Jurkat, Clone E6-1 (cell line): ENCODE data around the gene ZSCAN12.
A peak's percentile ranks its signal among the peaks of the same experiment; 100 is the strongest.
"Not testable (repeated sequence)": the region's sequence is repeated elsewhere in the genome, so short reads cannot be mapped to it uniquely, and the experiment has no call there.

Source experiments
- DNase-seq: peaks from one replicate; pipeline ENCODE4 v3.0.0-alpha.2; 2011; ENCODE audit warnings: low read depth, low spot score
- H3K4me3 ChIP-seq: 2 replicates; pipeline ENCODE4 v1.5.1; 2011; ENCODE audit warnings: mild to moderate bottlenecking, low read length, control low read depth, moderate library complexity

The ZSCAN12 gene

DNA sequence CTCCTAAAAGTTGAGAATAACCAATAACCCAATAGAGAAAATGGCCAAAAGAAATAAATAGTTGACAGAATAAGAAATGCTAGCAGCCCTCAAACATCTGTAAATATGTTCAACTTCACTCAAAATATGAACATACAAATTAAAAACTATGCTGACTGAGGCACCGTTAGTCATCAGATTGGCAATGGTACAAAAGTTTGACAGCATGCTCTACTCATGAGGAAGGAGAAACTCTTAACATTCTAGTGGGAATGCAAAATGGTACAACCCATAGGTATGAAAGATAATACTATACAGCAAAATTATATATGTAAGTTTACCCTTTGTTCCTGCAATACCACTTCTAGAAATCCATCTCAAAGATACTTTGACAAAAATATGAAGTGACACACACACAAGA, 1.6 kb upstream of the ZSCAN12 start:
- H3K4me3 ChIP-seq: no peak overlapping the region
- no peak for DNase-seq

DNA sequence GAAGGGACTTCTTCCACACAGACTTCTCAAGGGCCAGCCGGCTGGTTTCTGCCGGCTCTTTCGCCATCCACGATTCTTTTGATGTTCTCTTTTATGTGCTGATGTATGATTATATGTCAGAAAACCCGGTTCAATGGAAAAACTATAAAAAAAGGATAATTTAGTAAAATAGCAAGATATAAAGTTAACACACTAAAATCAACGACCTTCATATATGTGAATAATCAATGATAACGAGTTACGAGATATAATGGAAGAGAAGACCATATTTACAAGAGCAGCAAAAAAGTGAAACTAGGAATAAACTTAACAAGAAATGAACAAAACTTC, 540 bp upstream of the ZSCAN12 start:
- no peak for DNase-seq
- H3K4me3 ChIP-seq: no peak overlapping the region

DNA sequence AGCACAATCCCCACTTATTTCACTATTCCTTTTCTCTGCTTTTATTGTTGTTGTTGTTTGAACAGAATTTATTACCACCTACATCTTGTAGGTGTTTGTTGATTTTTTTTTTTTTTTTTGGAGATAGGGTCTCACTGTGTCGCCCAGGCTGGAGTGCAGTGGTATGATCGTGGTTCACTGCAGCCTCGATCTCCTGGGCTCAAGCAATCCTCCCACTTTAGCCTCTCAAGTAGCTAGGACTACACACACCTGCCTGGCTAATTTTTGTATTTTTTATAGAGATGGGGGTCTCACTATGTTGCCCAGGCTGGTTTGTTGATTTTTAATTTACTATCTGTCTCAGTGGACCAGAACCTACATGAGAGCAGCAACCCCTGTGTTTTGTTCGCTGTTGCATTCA, 3.6 kb downstream of the ZSCAN12 start:
- no peak overlapping the region for H3K4me3 ChIP-seq
- DNase-seq: no peak

DNA sequence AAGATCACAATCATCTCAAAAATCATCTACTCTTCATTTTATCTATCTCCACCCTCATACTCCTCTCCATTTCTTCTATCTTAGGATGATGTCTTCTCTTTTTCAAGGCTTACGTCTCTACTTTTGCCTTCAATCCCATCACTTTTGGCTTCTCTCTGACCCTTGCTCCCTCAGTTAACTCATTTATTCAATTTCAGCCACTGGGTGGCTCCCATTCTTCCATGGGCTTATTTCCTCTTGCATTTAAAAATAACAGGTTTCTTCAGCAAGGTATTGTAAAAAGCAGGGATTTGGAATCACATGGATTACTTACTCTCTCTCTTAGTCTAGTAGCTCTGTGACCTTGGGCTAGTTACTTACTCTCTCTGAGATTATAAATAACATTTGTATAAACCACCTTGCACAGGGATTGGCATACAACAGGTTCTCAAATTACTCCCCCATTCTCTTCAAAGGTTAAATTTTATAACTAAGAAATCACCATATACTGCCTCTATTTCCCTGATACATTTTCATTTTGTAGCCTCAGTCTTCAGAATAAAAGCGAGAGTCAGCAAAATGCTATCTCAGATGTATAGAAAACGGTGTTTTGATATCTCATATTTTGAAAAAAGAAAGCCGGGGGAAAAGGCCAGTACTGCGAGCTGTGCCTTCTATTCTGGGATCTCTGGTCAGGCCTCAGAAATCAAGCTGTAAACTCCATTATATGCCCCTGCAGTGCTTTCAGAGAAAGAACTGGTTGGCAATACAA, 5.5 kb downstream of the ZSCAN12 start:
- no peak overlapping the region for H3K4me3 ChIP-seq
- peak; percentile 15 for DNase-seq

DNA sequence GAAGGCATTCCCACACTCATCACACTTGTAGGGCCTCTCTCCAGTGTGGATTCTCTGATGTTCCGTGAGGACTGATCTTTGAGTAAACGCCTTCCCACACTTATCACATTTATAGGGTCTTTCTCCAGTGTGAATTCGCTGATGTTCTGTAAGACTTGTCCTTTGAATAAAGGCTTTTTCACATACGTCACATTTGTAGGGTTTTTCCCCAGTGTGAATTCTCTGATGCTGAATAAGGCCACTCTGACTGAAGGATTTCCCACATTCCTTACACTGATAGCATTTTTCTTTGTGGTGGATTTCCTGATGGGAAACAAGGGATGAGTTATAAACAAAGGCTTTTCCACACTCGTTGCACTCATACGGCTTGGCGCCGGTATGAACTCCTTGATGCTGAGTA, 8.9 kb downstream of the ZSCAN12 start:
- H3K4me3 ChIP-seq: no peak overlapping the region
- no peak for DNase-seq

DNA sequence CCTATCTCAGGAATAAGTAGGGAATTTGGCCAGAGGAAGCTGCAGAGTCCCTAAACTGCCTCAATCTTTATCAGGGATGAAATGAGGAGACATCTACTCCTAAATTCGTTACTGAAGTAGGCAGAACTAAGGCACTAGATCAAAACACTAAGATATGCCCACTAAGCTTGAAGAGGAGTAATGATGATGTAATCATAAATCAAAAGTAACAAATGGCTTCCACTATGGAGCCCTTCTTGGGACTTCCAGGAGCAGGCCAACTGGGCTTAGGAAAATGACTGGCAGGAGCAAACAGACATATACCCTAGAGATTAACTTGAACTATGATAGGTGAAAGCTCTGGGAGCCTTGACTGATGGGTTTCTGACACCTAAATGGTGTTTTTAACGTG, 15.4 kb downstream of the ZSCAN12 start:
- H3K4me3 ChIP-seq: no peak overlapping the region
- DNase-seq: no peak

DNA sequence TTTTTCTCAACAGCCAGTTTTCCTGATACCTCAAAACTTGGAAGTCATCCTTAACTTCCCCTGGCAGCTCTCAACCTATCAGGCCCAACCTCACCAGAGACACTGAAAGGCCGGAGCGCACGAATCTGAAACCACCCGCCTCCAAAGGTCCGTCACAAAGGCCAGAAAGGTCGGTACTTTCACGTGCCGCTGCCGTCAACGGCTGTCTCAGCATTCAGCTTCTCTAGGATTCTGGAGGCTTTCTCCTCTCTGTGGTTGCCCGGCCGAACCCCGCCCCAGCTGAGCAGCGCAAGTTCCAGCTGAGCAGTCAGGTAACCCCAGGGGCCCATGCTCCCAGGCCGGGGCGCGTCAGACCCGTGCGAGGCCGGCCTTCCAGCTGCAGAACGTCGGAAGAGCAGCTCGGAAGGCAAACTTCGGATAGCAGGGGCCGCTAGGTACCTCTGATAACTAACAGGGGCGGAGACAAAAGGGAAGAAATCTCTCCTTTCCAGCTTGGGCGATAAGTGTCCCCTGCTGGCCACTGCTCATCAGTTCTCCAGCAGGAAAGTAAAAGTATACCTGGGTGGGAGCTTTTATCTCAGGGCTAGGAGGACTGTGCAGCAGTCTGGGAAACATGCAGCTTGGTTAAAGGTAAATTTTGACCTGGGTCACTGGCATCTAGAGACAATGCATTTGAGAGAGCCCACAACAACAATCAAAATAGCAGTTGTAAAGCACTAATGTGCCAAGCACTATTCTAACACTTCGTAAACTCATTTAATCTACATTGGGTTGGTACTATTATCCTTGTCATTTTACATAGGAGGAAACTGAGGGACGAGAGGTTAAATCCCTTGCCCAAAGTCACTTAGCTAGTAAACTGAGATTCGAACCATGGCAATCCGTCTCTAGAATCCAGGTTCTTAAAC, 16.1 kb downstream of the ZSCAN12 start:
- no peak for DNase-seq
- no peak overlapping the region for H3K4me3 ChIP-seq

DNA sequence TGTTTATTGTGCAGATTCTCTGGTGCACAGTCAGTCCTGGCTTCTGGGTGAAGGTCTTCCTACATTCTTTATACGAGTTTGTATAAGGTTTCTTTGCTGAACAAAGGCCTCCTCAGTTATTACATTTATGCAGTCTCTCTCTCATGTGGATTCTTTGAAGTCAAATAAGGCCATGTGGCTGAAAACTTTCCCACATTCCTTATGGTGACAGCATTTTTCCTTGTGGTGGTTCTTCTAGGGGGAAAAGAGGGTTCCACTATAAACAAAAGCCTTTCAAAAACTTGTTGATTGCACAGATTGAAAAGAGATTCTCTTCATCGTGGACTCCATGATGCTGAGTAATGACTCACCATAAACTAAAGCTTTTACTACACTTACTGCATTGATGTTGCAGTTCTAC, 19.2 kb downstream of the ZSCAN12 start:
- DNase-seq: no peak
- no peak overlapping the region for H3K4me3 ChIP-seq

DNA sequence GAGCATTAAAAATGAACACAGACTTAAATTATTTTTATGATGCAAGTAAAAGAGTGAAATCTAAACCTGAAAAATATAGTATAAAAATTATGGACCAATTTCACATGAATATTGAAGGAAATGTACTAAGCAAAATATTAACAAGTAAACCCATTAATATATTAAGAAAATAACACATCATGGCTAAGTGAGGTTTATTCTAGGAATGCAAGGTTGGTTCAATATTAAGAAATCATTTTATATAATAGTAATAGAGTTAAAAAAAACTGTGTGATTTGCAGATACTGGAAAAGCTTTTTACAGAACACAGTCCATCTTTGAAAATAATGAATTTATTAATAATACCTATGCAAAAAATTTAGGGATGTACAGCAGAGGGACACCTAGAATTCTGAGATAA, 20.9 kb downstream of the ZSCAN12 start:
- no peak overlapping the region for H3K4me3 ChIP-seq

DNA sequence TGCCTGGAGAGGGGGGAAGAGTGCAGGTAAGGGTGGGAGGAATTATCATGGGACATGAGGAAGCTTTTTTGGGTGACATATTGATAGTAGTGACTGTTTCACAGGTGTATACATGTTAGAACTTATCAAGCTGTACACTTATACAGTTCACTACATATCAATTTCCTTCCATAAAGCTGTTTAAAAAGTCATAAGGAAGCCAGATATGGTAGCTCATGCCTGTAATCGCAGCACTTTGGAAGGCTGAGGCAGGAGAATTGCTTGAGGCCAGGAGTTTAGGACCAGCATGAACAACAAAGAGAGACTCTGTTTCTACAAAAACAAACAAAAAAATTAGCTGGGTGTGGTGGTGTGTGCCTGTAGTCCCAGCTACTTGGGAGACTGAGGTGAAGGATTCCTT, 21.7 kb downstream of the ZSCAN12 start:
- DNase-seq: no peak
- no peak overlapping the region for H3K4me3 ChIP-seq

More for the DNA sequence above, 20.9 kb downstream of the ZSCAN12 start:
- no peak for DNase-seq

DNA sequence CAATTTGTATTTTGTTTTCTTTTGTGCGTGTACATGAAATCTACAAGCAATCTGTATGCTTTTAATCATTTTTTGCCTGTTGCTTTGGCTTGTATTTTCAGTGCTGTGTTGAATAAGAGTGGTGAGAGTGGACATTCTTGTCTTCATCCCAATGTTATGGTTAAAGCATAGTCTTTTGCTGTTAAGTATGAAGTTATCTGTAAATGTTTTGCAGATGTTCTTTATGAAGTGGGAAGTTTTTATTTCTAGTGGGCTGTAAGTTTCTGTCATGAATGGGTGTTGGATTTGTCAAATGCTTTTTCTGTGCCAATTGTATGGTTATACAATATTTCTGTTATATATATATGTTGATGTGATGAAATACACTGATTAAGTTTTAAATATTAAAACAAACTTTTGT, 25.6 kb downstream of the ZSCAN12 start:
- H3K4me3 ChIP-seq: no peak overlapping the region
- no peak for DNase-seq

DNA sequence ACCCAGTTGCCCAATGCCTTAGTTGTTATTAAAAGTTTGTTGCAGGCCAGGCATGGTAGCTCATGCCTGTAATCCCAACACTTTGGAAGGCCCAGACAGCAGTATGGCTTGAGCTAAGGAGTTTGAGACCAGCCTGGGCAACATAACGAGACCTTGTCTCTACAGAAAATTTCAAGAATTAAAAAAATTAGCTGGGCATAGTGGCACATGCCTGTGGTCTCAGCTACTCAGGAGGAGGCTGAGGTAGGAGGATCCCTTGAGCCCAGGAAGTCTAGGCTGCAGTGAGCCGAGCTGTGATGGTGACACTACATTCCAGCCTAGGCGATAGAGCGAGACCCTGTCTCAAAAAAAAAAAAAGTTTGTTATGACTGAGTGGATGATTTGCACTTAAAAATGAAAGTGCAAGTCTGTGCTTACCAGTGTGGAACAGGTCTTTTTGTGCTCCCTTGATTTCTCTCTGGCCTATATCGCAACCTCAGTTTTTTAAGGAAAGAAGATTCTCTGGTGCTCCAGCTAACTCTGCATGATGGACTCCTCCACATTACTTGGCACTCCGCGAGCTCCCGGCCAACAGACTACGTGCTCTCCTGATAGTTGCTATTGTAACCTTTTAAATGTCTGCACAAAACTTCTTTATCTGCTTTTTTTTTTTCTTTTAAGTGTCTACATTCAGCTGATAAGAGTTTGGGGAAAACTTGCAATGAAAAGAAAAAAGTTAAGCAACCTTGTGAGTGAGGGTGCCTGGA, 27.7 kb downstream of the ZSCAN12 start:
- DNase-seq: no peak
- no peak overlapping the region for H3K4me3 ChIP-seq

DNA sequence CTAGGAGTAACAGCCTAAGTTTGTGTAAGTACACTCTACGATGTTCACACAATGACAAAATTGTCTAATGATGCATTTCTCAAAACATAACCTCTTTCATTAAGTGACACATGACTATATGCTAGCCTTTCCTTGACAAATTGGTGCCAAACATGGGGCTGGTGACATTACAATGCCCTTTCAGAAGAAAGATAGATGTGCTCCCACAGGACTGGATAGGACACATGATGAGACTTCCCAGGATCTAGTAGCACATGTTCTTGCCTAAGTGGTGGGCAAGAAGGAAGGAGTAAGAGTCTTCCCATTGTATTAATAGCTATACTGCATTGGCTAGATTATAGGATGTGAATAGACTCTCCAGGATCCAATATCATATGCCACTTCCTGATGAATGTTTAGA, 28.3 kb downstream of the ZSCAN12 start:
- no peak for DNase-seq
- no peak overlapping the region for H3K4me3 ChIP-seq

DNA sequence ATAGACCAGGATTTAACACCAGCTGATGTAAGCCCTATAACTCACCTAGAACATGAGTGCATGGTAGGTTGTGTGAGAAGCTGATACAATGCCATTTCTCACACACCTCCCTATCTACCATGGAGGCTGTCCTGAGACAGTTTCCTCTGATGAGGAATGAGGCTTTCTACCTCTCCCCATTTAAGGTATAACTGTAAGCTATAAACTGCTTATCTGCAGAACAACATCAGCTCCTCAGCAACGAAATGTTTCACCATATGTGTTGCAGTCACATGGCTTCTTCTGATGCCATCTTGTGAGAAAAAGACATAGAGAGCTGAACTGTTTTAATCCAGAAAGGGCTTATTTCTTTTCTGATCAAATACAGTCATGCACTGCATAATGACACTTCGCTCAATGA, 29.1 kb downstream of the ZSCAN12 start:
- no peak overlapping the region for H3K4me3 ChIP-seq
- peak; percentile 12 for DNase-seq

DNA sequence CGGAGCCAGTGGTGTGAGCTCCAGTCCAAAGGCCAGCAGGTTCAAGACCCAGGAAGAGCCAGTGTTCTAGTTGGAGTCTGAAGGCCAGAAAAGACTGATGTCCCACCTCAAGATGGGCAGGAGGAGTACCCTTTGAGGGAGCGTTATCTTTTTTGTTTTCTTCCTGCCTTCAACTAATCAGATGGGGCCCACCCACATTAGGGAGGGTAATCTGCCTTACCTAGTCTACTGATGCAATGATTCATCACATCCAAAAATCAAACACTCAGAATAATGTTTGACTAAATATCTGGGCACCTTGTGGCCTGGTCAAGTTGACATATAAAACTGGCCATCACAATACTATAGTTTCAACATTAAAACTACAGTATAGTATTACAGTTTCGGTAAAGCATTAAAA, 30.1 kb downstream of the ZSCAN12 start:
- DNase-seq: no peak
- H3K4me3 ChIP-seq: no peak overlapping the region

DNA sequence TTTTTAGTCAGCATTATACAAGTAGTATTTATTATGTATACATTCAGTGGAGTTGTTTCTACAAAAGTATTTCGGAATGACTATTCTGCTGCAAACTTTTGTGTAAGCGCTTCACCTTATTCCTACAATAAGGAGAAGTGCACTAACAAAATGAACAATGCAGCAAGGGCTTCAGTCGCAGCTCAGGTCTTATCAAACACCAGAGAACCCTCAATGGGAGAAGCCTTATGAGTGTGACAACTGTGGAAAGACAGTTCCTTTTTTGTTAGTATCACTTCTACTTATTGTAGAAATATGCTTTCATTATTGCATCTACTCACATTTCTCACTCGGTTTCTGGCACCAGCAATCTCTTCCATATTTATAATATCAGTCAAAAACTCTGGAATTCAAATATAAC, 31.0 kb downstream of the ZSCAN12 start:
- DNase-seq: no peak
- H3K4me3 ChIP-seq: no peak overlapping the region

DNA sequence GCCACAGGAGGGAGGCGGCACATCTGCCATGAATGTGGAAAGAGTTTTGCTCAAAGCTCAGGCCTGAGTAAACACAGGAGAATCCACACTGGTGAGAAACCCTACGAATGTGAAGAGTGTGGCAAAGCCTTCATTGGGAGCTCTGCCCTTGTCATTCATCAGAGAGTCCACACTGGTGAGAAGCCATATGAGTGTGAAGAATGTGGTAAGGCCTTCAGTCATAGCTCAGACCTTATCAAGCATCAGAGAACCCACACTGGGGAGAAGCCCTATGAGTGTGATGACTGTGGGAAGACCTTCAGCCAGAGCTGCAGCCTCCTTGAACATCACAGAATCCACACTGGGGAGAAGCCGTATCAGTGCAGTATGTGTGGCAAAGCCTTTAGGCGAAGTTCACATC, 34.0 kb downstream of the ZSCAN12 start:
- DNase-seq, H3K4me3 ChIP-seq: not testable (repeated sequence)

DNA sequence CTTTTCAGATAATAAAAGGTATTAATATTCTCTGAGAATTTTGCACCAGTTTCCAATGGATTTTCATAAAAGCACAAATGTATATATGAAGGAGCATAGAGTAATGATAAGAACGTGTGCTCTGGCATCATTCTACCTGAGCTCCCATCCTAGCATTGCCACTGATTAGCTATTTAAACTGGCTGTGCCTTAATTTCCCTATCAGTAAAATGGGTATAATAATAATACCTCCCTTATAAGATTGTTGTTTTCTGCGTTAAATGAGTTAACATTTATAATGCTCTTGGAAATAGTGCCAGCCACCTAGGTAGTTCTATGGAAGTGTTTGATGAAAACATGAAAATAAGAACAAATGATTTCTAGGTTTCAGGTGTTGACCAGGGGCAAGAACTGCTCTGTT, 38.6 kb downstream of the ZSCAN12 start:
- H3K4me3 ChIP-seq: no peak overlapping the region
- no peak for DNase-seq

DNA sequence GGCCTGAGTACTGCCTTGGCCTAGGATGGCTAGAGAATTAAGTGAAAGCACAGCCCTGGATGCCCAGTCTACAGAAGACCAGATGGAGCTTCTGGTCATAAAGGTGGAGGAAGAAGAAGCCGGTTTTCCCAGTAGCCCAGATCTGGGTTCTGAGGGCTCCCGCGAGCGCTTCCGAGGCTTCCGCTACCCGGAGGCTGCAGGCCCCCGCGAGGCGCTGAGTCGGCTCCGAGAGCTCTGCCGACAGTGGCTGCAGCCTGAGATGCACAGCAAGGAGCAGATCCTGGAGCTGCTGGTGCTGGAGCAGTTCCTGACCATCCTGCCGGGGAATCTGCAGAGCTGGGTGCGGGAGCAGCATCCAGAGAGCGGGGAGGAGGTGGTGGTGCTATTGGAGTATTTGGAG, 40.0 kb downstream of the ZSCAN12 start:
- not testable (repeated sequence) for DNase-seq, H3K4me3 ChIP-seq

DNA sequence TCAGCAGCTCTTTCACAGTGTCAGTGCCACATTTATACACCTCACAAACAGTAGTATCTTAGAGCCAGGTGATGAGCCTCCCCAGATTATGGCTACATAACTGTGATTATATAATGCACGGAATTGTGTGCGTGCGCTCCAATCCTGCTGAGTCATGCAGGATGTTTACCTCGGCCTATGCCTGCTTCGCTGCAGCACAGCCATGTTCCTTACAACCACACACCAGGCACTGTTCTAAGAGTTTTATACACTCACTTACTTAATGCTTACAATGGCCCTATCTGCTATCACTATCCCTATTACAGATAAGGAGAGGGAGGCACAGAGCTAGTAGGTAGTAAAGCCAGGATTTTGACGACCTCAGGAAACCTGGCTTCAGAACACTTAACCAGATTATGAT, 42.5 kb downstream of the ZSCAN12 start:
- H3K4me3 ChIP-seq: no peak overlapping the region
- no peak for DNase-seq
